K562 (cell line): Measurements from ENCODE around the gene LRMDA. TPM values are rescaled to one million over a fixed set of nuclear protein-coding genes. Genes with fewer than 3 reads are reported as not detected.

Experiments used
- ATAC-seq: fragments of 200-7000 bp; cut with Tn5 transposase; 3 replicates; pipeline ENCODE4 v1.9.1; 2020; ENCODE audit warnings: moderate library complexity
- BruUV-seq: library from RNA; stranded (reverse); fragments of 400-500 nt; replicated peaks from 2 replicates; lab custom pipeline; 2021; lab: Mats Ljungman, UMichigan
- CTCF ChIA-PET: fragments of 300-600 bp; formaldehyde crosslinking; extraction: SDS; loops from one replicate; lab custom pipeline; 2021; ENCODE audit warnings: low intra/inter-chr PET ratio; lab: Yijun Ruan, JAX
- POLR2A ChIA-PET: fragments of 300-600, 350-650 bp; sonication (Branson Sonifier 250); formaldehyde crosslinking; extraction: SDS; loops from one replicate; lab custom pipeline; 2021; ENCODE audit warnings: antibody characterized with exemption, inconsistent platforms; lab: Yijun Ruan, JAX
- DNase-seq, 4 experiments: peaks; one replicate each; pipeline versions ENCODE4 v3.0.0 to v3.0.0-alpha.2; 2011 to 2018; ENCODE audit warnings: low spot score in 3 of 4, mixed read lengths in 3 of 4; ENCODE audit errors: extremely low read depth in 1 of 4
- FAIRE-seq: peaks from 2 replicates; lab custom pipeline; 2011; peaks lifted over from hg19 to GRCh38; lab: Jason Lieb, UNC
- H2AFZ ChIP-seq: 2 replicates; pipeline ENCODE4 v1.6.0; 2011; ENCODE audit warnings: low read depth, low read length, control low read depth, inconsistent platforms
- H3K27ac ChIP-seq: fragments of 200-600 bp; 3 replicates; pipeline ENCODE4 v1.8.0; 2011; ENCODE audit warnings: low read depth, mild to moderate bottlenecking, control low read depth, inconsistent platforms, low read length, moderate library complexity, mixed read lengths; ENCODE audit errors: extremely low read depth
- H3K27me3 ChIP-seq, 2 experiments: fragments of 300-600 bp in 1 of 2; 2 replicates in 1 of 2; 3 replicates in 1 of 2; pipeline versions ENCODE4 v1.6.0 to v1.8.0; 2011; ENCODE audit warnings: inconsistent platforms in 2 of 2, low read length in 2 of 2, mild to moderate bottlenecking in 1 of 2, mixed read lengths in 1 of 2, moderate library complexity in 1 of 2; ENCODE audit not compliant: control insufficient read depth in 2 of 2, insufficient read depth in 2 of 2
- H3K36me3 ChIP-seq: fragments of 300-600 bp; 3 replicates; pipeline ENCODE4 v1.8.0; 2011; ENCODE audit warnings: mild to moderate bottlenecking, low read length, inconsistent platforms; ENCODE audit not compliant: control insufficient read depth, insufficient read depth
- H3K4me1 ChIP-seq, 2 experiments: fragments of 200-600 bp in 1 of 2; replicated peaks in 1 of 2; 2 replicates in 1 of 2; 3 replicates in 1 of 2; pipeline versions ENCODE4 v1.5.1 to v1.8.0; 2011; ENCODE audit warnings: inconsistent platforms in 2 of 2, low read length in 2 of 2, mild to moderate bottlenecking in 1 of 2, mixed read lengths in 1 of 2, moderate library complexity in 1 of 2; ENCODE audit not compliant: control insufficient read depth in 2 of 2, insufficient read depth in 2 of 2
- H3K4me2 ChIP-seq: 2 replicates; pipeline ENCODE4 v1.6.1; 2011; ENCODE audit warnings: low read length, control low read depth, inconsistent platforms, mixed read lengths; ENCODE audit not compliant: insufficient read depth
- H3K4me3 ChIP-seq: fragments of 200-600 bp; sonication (generic), shearing (Covaris generic); 2 replicates; pipeline ENCODE4 v1.5.1; 2016; ENCODE audit warnings: control low read depth, inconsistent platforms
- H3K79me2 ChIP-seq: fragments of 200-600 bp; 3 replicates; pipeline ENCODE4 v1.8.0; 2011; ENCODE audit warnings: low read length, inconsistent platforms; ENCODE audit not compliant: control insufficient read depth, insufficient read depth
- H3K9ac ChIP-seq, 2 experiments: 2 replicates each; pipeline versions ENCODE4 v1.6.0 to v1.6.1; 2011; ENCODE audit warnings: low read depth in 2 of 2, low read length in 2 of 2, control low read depth in 1 of 2, inconsistent platforms in 1 of 2, mild to moderate bottlenecking in 1 of 2, mixed read lengths in 1 of 2; ENCODE audit not compliant: insufficient read depth in 1 of 2
- H3K9me1 ChIP-seq: one replicate; pipeline ENCODE4 v1.6.0; 2011; ENCODE audit warnings: inconsistent platforms, mild to moderate bottlenecking, low read length, moderate library complexity; ENCODE audit not compliant: control insufficient read depth, insufficient read depth
- H3K9me3 ChIP-seq: replicated peaks from 2 replicates; pipeline ENCODE4 v1.5.1; 2011; ENCODE audit warnings: low read depth, low read length, inconsistent platforms; ENCODE audit not compliant: control insufficient read depth, insufficient read depth
- H4K20me1 ChIP-seq: replicated peaks from 2 replicates; pipeline ENCODE4 v1.6.1; 2011; ENCODE audit warnings: low read length, inconsistent platforms, mixed read lengths; ENCODE audit not compliant: control insufficient read depth, insufficient read depth
- SRSF7 ChIP-seq: fragments of 200-400 bp; formaldehyde crosslinking; optimal IDR thresholded peaks from 2 replicates; pipeline ENCODE3; 2017; ENCODE audit warnings: mild to moderate bottlenecking, low read depth, low read length
- ZMIZ1 ChIP-seq, 2 experiments: fragments of 150-350 bp in 1 of 2; IDR thresholded peaks; 2 replicates each; pipeline ENCODE4 v1.6.1; 2012 to 2016; ENCODE audit warnings: low read depth in 2 of 2, low read length in 2 of 2, mild to moderate bottlenecking in 1 of 2, moderate library complexity in 1 of 2
- ZNF165 ChIP-seq: fragments of 250-450 bp; sonication (Bioruptor Pico); IDR thresholded peaks from 2 replicates; pipeline ENCODE4 v1.4.0; 2020; ENCODE audit warnings: borderline replicate concordance
- ZNF41 ChIP-seq: fragments of 250-450 bp; sonication (Bioruptor Pico); conservative IDR thresholded peaks from 2 replicates; pipeline ENCODE4 v1.4.0; 2020; ENCODE audit warnings: mild to moderate bottlenecking
- in situ Hi-C: fragments of 300-500 bp; cut with MboI; formaldehyde crosslinking; loops from 4 replicates; pipeline ENCODE4 v1.15.0; 2018; ENCODE audit warnings: inconsistent platforms, mixed read lengths
- intact Hi-C: fragments of 100-400 bp; cut with micrococcal nuclease; formaldehyde crosslinking; loops from 2 replicates; pipeline ENCODE4 v1.14.2; 2022
- polyA plus RNA-seq, 8 experiments: library from polyadenylated mRNA; depleted of rRNA in 4 of 8; stranded (reverse) in 5 of 8; unstranded in 3 of 8; fragments of >200 nt; fragmentation: Nextera tagmentation in 2 of 8; fragmentation: Illumina TruSeq in 1 of 8; extraction: Ambion mirVana in 2 of 8; extraction: Trizol in 1 of 8; gene quantifications; 2 replicates each; pipeline versions ENCODE4 v1.2.1 to v1.2.3, GENCODE V29; 2011 to 2014; ENCODE audit warnings: inconsistent platforms in 1 of 8, missing spikeins in 1 of 8
- total RNA-seq, 7 experiments: library from RNA; depleted of rRNA in 6 of 7; stranded (reverse); fragments of >200 nt in 6 of 7; fragmentation: Illumina TruSeq in 2 of 7; extraction: Trizol in 2 of 7; gene quantifications; 2 replicates each; pipeline versions ENCODE4 v1.2.1 to v1.2.3, GENCODE V29; 2011 to 2021; ENCODE audit warnings: low replicate concordance in 1 of 7

LRMDA gene
- total and polyA plus RNA-seq, 9 of the 15 experiments (the other 6 are each of a cell fraction or from before 2014, with no cell fraction given): 0.25 TPM; not detected in 8

GRCh38 chr10:76038696-76039095, 607.3 kb downstream of the LRMDA start:
- Histone ChIP-seq H3K4me2 (no peak overlapping the region), H3K27ac (no peak overlapping the region), H3K4me1 (no peaks in the 10 kb centered on the region), H3K79me2 (no peaks in the 10 kb centered on the region)
- no peak for ATAC-seq
- no TSS peak for BruUV-seq
- TF ChIP-seq SRSF7: no peak
- TF ChIP-seq ZNF41 (CRISPR knock-in tag): no peak
- no peak for TF ChIP-seq ZNF165 (CRISPR knock-in tag)
- no peak for TF ChIP-seq ZMIZ1 (IDR thresholded peaks at IDR 0.05; ENCODE audit: low read depth in 2 of 2, low read length in 2 of 2)
- TF ChIP-seq, all 486 proteins: peak for 0
- no peaks in the 10 kb centered on the region; the same call in 1 of the 2 replicates for H3K9me3 ChIP-seq
- in situ Hi-C loops: no loop called here
- CTCF ChIA-PET: no interaction called here
- no peak overlapping the region for H3K9ac ChIP-seq
- DNase-seq: no peak
- H2AFZ ChIP-seq: no peak overlapping the region
- H3K27me3 ChIP-seq: peaks cover 1 to 8% of the 10 kb centered on the region in 2 experiments; a peak in 3 of 5 replicates
- intact Hi-C loops: loop anchor here (10.0 kb wide), 1 partner anchor 634 kb away; the partner anchor contains the start of gene ZNF503
- no peaks in the 10 kb centered on the region; the same call in 1 of the 2 replicates for H4K20me1 ChIP-seq
- no peak overlapping the region for H3K4me3 ChIP-seq
- POLR2A ChIA-PET: no interaction called here
- no peak for FAIRE-seq
- no peaks in the 10 kb centered on the region for H3K36me3 ChIP-seq
- no peaks in the 10 kb centered on the region for H3K9me1 ChIP-seq
